ENCODE measurements around the gene DUXB.

Gene DUXB

DNA sequence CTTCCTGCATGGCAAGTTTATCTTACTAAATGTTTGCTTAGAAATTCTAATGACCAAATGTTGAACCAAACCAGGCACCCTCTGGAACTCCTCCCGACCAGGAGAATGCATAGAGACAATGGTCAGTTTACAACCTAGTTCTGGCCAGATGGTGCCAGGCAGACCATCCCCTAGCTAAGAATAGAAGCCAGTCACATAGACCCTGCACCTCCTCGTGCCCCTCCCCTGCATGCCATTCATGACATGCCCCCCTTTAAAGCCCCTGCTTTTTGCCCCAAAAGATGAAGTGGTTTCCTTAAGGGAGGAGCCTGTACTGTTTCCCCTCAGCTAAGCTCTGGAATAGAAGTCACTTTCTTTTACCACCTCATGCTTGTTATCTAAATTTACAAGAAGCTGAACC lies 31.6 kb upstream of the DUXB start:
- ChIA-PET CTCF (interaction anchor here (0.6 kb wide), 1 partner anchor 331 kb away, joined by 3 read pairs; no protein-coding TSS in a partner anchor), POLR2A (interaction anchor here (1.2 kb wide), 1 partner anchor 86 kb away, joined by 5 read pairs; the partner anchor contains the start of genes KARS1 and TERF2IP)
- no peaks in the 10 kb centered on the region for H3K9me3 ChIP-seq (ENCODE audit: control insufficient read depth, insufficient read depth, low read depth, low read length)
- no peak overlapping the region for H3K4me3 ChIP-seq (ENCODE audit: low read depth, low read length)
- peaks cover 12% of the 10 kb centered on the region for H3K4me1 ChIP-seq (ENCODE audit: control insufficient read depth, insufficient read depth, low read length)
- no peaks in the 10 kb centered on the region for H3K36me3 ChIP-seq (ENCODE audit: control insufficient read depth in 2 of 2, insufficient read depth in 1 of 2, low read length in 2 of 2)
- H3K27ac ChIP-seq (ENCODE audit: extremely low read depth, low read depth, low read length), result no peak overlapping the region
- TF ChIP-seq KLF7 (tag by site-specific recombination; IDR thresholded peaks at IDR 0.05; ENCODE audit: borderline replicate concordance) (no peak), GFI1B (tag by site-specific recombination; IDR thresholded peaks at IDR 0.05) (no peak)

DNA sequence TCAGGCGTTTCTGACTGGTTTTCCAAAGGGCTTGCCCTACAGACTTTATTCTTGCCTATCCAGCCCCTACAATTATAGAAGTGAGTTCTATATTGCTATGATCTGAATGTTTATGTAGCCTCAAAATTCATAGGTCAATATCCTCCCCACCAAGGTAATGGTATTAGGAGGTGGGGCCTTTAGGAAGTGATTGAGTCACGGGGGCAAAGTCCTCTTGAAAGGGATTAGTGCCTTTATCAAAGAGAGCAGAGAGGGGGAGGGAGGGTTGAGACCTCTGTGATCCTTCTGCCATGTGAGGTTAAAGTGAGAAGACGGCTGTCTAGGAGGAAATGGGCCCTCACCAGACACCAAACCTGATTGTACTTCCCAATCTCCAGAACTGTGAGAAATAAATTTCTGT lies 26.0 kb upstream of the DUXB start:
- ChIA-PET CTCF (no interaction called here), POLR2A (no interaction called here)
- H3K4me3 ChIP-seq (ENCODE audit: low read depth, low read length), result no peak overlapping the region
- no peak overlapping the region for H3K27ac ChIP-seq (ENCODE audit: extremely low read depth, low read depth, low read length)
- TF ChIP-seq REPIN1 (tag by site-specific recombination; IDR thresholded peaks at IDR 0.05; ENCODE audit: low read depth) (no peak), ZNF404 (tag by site-specific recombination; IDR thresholded peaks at IDR 0.05) (no peak), ZNF610 (tag by site-specific recombination; IDR thresholded peaks at IDR 0.05; ENCODE audit: borderline replicate concordance) (no peak), OVOL3 (tag by site-specific recombination; IDR thresholded peaks at IDR 0.05) (no peak), ZBTB20 (tag by site-specific recombination; IDR thresholded peaks at IDR 0.05) (no peak), ZNF658 (tag by site-specific recombination; IDR thresholded peaks at IDR 0.05) (no peak), ZNF311 (tag by site-specific recombination; IDR thresholded peaks at IDR 0.05; ENCODE audit: borderline replicate concordance) (no peak), ZXDB (tag by site-specific recombination; IDR thresholded peaks at IDR 0.05) (no peak), ZNF510 (tag by site-specific recombination; IDR thresholded peaks at IDR 0.05; ENCODE audit: insufficient replicate concordance) (no peak), KLF10 (tag by site-specific recombination; IDR thresholded peaks at IDR 0.05) (no peak), ZNF529 (tag by site-specific recombination; IDR thresholded peaks at IDR 0.05; ENCODE audit: insufficient replicate concordance) (no peak), ZSCAN16 (tag by site-specific recombination; IDR thresholded peaks at IDR 0.05) (no peak), ZNF132 (tag by site-specific recombination; IDR thresholded peaks at IDR 0.05; ENCODE audit: borderline replicate concordance) (no peak), ZSCAN30 (tag by site-specific recombination; IDR thresholded peaks at IDR 0.05) (no peak), ZEB2 (tag by site-specific recombination; IDR thresholded peaks at IDR 0.05) (no peak)
- TF ChIP-seq, protein P1, sequence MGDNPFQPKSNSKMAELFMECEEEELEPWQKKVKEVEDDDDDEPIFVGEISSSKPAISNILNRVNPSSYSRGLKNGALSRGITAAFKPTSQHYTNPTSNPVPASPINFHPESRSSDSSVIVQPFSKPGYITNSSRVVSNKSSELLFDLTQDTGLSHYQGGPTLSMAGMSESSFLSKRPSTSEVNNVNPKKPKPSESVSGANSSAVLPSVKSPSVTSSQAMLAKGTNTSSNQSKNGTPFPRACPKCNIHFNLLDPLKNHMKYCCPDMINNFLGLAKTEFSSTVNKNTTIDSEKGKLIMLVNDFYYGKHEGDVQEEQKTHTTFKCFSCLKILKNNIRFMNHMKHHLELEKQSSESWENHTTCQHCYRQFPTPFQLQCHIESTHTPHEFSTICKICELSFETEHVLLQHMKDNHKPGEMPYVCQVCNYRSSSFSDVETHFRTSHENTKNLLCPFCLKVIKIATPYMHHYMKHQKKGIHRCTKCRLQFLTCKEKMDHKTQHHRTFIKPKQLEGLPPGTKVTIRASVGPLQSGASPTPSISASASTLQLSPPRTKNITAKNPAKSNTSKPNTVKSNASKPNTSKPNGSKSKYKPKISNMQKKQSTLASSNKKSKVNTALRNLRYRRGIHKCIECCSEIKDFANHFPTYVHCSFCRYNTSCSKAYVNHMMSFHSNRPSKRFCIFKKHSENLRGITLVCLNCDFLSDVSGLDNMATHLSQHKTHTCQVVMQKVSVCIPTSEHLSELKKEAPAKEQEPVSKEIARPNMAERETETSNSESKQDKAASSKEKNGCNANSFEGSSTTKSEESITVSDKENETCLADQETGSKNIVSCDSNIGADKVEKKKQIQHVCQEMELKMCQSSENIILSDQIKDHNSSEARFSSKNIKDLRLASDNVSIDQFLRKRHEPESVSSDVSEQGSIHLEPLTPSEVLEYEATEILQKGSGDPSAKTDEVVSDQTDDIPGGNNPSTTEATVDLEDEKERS (tag by site-specific recombination; IDR thresholded peaks at IDR 0.05), result no peak
- TF ChIP-seq, protein P2, sequence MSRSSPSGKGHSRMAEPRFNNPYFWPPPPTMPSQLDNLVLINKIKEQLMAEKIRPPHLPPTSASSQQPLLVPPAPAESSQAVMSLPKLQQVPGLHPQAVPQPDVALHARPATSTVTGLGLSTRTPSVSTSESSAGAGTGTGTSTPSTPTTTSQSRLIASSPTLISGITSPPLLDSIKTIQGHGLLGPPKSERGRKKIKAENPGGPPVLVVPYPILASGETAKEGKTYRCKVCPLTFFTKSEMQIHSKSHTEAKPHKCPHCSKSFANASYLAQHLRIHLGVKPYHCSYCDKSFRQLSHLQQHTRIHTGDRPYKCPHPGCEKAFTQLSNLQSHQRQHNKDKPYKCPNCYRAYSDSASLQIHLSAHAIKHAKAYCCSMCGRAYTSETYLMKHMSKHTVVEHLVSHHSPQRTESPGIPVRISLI (tag by site-specific recombination; IDR thresholded peaks at IDR 0.05), result no peak
- TF ChIP-seq, protein P3, sequence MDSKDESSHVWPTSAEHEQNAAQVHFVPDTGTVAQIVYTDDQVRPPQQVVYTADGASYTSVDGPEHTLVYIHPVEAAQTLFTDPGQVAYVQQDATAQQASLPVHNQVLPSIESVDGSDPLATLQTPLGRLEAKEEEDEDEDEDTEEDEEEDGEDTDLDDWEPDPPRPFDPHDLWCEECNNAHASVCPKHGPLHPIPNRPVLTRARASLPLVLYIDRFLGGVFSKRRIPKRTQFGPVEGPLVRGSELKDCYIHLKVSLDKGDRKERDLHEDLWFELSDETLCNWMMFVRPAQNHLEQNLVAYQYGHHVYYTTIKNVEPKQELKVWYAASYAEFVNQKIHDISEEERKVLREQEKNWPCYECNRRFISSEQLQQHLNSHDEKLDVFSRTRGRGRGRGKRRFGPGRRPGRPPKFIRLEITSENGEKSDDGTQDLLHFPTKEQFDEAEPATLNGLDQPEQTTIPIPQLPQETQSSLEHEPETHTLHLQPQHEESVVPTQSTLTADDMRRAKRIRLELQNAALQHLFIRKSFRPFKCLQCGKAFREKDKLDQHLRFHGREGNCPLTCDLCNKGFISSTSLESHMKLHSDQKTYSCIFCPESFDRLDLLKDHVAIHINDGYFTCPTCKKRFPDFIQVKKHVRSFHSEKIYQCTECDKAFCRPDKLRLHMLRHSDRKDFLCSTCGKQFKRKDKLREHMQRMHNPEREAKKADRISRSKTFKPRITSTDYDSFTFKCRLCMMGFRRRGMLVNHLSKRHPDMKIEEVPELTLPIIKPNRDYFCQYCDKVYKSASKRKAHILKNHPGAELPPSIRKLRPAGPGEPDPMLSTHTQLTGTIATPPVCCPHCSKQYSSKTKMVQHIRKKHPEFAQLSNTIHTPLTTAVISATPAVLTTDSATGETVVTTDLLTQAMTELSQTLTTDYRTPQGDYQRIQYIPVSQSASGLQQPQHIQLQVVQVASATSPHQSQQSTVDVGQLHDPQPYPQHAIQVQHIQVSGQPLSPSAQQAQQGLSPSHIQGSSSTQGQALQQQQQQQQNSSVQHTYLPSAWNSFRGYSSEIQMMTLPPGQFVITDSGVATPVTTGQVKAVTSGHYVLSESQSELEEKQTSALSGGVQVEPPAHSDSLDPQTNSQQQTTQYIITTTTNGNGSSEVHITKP (tag by site-specific recombination; IDR thresholded peaks at IDR 0.05), result no peak
- TF ChIP-seq, protein P4, sequence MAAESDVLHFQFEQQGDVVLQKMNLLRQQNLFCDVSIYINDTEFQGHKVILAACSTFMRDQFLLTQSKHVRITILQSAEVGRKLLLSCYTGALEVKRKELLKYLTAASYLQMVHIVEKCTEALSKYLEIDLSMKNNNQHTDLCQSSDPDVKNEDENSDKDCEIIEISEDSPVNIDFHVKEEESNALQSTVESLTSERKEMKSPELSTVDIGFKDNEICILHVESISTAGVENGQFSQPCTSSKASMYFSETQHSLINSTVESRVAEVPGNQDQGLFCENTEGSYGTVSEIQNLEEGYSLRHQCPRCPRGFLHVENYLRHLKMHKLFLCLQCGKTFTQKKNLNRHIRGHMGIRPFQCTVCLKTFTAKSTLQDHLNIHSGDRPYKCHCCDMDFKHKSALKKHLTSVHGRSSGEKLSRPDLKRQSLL (tag by site-specific recombination; IDR thresholded peaks at IDR 0.05), result no peak
- H3K36me3 ChIP-seq (ENCODE audit: control insufficient read depth in 2 of 2, insufficient read depth in 1 of 2, low read length in 2 of 2), result no peaks in the 10 kb centered on the region
- no peaks in the 10 kb centered on the region for H3K9me3 ChIP-seq (ENCODE audit: control insufficient read depth, insufficient read depth, low read depth, low read length)
- no peaks in the 10 kb centered on the region for H3K4me1 ChIP-seq (ENCODE audit: control insufficient read depth, insufficient read depth, low read length)

Data from HEK293 (cell line).